ENCODE data around the gene IGF2R.
A peak's percentile ranks its signal among the peaks of the same experiment; 100 is the strongest.

Gene IGF2R

DNA sequence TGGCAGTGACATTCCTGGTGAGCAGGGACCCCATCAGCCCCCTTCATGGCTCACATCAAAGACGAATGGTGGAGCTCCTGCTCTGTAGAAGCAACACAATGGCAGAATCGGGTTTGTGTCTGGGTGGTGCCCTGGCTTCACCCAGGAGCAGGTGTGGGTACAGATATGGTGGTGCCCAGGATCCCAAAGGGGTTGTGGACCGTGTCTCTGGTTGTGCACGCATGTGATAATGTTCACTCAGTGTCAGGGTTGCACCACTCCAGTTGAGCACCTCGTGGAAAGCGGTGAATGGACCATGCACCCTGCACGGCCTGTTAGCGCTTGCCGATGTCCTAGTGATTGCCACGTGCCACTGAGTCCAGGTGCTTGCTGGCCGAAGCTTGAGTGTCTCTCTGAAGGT lies 63.0 kb downstream of the IGF2R start:
- DNase-seq: no peak

DNA sequence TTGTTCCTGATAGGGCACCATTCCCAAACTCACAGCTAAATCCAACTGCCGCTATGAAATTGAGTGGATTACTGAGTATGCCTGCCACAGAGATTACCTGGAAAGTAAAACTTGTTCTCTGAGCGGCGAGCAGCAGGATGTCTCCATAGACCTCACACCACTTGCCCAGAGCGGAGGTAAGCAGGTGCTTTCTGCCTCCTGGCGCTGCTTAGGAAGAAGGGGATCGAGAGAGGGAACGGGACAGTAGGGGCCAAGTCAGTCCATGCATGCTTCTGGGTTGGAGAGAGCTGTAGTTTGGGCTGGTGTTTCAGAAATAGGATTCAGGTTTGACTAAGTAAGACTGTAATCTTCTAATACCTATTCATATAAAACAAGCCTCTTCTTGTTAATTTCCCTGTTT lies 63.7 kb downstream of the IGF2R start:
- DNase-seq: no peak

DNA sequence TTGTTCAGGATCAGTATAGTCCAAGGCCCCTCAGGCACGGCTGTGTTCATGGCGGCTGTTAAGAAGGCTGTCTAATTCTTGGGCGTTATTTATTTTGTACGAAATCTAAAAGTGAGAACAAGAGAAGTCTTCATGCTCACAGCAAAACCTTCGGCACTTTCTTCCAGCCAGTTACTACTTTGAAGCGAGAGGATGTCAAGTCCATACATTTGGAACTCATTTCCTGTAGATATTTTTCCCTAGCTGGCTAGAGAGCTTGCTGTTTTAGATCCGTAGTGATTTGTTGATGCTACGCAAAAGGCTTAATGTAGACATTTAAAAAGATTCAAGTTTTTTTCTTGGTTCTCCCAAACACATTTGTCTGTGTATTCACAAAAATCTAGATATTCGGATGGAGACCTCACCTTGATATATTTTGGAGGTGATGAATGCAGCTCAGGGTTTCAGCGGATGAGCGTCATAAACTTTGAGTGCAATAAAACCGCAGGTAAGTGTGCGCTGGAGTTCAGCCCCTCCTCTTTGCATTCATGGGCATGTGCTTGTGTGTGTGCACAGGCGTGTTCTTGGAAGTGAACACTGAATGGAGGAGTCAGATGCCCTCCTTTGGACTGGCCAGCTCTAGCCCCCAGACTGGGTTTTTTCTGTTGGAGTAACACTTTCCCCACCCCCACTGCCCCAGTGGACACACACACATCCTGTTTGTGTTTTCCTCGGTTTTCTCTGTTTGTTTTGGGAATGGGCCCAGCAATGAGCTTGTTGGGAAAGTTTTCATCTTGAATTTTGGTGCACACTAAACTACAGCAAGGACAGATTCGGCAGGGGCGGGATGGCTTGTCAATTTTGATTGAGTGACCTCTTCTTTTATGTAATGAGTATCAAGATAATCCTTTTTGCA lies 65.4 kb downstream of the IGF2R start:
- peak; percentile 38 for DNase-seq

DNA sequence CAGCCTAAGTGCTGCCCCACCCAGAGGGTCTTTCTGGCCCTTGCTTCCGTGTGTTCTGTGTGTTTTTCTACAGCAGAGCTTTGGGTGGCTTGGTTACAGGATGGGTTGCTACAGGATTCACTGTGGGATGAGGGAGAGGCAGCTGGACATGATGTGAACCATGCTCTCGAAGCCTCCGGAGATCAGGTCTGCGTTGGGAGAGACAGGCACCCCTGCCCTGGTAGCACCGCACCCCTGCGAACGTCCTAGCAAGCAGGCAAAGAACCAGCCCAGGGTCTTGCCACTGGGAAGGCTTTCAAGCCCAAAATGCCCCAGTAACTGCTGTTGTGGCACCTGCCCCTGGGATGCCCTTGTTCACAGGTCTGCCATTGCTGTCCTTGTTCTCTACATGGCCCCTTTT lies 66.4 kb downstream of the IGF2R start:
- no peak for DNase-seq

DNA sequence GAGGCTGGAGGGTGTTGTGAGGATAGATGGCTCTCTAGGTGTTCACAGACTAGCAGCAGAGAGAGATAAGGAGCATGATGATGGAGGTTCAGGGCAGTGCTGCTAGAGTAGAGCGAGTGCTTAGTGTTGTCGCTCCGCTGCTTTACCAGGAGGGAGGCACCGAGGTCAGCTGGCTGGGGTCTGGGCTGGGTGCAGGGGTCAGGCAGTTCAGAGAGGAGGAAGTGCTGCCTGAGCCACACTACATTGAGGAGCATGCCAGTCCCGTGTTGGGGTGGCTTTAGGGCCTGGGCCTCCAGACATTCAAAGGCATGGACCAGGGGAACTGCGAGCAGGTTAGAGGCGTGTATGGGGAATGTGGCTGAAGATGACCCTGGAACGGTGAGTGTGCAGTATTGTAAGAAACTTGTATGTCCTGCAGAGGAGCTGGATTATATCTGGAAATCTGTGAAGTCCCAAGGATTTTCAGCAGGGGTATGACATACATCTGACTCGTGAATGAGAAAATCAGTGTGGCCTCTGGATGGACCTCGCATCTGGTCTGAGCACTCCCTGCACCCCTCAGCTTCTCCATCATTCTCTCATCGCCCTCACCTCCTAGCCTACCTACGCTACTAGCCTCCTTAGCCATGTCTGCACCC lies 66.9 kb downstream of the IGF2R start:
- no peak for DNase-seq

DNA sequence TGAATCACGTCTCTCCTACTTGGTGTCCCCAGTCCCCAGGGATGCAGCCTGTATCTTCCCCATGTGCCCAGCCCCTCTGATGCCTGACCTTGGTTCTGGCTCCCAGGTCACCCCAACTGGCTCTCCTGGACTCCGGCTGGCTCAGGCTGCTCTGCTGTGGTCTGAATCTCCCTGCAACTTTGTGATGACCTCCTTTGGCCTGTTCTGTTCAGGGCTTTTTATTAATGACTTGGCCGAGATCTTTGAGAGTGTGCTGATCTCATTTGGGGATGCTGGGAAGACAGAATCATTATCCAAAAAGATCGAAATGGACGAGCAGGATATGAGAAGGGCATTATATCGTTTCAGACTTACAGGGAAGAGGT lies 67.4 kb downstream of the IGF2R start:
- no peak for DNase-seq

DNA sequence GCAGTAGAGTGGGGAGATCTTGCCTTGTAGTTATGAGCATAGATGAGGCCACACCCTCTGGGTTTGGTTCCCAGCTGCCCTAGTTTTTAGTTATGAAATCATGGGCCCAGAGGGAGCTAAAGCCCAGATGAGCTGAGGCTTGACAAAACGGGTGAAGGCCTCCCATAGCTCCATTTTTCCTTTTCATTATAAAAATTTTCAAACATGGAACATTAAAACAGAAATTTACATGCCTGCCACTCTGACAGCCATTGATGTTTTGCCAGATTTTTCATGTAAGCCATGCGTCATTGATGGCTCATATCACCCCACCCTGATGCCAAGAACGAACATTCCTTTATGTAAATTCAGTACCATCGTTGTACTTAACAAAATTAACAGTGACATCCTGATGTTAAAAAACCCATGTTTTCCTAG lies 67.9 kb downstream of the IGF2R start:
- DNase-seq: peak; percentile 69

DNA sequence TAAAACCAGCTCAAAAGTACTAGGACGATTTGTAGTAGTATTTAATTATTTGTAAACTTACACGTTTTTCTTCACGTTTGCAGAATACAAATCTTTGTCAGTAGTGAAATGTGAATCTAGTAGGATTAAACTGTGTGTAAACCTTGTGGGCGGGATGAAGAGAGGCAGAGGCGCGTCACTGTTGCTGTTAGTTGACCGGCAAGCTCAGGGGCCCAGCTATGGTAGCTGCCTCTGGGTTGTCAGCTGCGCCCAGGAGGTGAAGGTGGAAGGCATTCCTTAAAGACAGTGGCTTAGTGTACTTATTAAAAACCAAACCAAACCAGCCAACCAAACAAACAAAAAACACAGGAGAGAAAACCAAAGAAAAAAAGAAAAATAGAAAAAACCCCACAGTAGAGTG lies 69.6 kb downstream of the IGF2R start:
- DNase-seq: no peak

DNA sequence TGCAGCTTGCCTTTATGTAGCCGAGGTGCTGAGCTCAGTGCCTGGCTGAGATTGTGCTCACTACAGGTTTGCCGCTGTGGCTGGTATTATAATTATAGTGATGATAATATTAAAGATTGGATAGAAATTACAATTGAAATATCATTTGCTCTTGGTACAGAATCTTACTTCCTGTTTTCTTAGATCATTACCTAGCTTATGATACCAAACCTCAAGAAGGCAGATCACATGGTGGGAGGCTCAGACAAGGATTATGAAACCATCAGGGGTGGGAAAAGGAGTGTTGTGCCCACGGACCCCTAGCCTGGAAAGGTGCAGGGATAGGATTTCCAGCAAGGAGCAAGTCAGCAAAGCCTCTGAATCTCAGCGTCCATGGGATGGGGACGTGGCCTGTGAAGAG lies 70.6 kb downstream of the IGF2R start:
- DNase-seq: no peak

DNA sequence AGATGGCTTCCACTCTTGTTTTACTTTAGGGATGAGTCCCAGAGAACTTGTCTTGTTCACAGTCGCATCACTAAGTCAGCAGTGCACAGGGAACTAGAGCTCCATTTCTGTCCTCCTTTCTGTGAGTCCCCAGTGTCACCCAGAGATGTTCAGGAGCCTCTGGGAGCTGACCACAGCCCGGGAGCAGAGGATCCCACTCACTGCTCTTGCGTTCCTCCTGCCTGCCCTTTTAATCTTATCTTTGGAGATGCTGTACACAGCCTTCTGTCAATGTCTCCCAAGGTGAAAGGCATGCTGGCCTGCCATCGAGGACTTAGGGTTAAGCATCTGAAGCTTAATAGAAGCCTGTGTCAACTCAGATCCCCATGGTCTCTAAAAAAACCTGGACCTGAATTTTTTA lies 71.2 kb downstream of the IGF2R start:
- no peak for DNase-seq

DNA sequence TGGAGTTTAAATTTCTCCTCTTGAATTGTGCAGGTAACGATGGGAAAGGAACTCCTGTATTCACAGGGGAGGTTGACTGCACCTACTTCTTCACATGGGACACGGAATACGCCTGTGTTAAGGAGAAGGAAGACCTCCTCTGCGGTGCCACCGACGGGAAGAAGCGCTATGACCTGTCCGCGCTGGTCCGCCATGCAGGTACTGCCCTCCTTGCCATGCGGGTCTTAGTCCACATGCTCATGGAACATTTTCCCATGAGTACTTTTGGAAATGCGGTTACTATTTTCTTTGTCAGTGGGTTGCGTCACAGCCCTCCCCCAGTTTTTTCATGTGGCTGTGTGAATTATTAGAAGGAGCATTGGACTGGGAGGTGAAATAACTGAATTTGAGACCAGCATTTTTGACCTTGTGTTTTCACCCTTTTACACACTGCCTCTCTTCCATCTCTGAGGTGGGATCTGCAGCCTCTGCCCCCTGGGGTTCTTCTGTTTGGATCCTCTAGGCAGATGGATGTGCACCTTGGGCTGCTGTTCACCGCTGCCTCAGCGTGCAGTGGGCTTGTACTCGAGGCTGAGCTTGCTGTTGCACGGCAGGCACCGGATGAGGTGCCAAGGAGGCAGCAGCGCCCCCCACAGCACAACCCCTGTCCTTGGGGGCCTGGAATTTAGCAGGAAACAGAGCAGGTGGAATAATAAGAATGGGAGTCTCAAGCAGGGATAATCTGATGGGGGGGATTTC lies 71.8 kb downstream of the IGF2R start:
- DNase-seq: no peak

DNA sequence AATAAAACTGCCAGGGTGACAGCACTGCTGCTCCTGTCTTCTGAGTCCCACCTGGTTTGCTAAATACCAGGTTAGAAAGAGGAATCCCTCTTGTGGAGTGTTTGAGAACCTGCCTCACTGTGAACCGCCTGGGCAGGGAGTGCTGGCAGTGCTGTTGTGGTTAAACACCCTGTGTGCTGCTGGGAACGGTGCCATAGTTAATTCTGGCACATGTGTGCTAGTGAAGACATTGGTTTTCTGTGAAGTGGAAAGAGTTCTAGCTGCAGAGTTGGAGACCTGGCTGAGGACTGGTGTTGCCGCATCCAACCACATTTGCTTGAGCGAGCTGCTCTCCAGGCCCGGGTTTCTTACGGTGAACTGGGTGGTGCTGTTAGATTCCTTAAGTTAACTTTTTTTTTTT lies 72.7 kb downstream of the IGF2R start:
- peak; percentile 84 for DNase-seq

DNA sequence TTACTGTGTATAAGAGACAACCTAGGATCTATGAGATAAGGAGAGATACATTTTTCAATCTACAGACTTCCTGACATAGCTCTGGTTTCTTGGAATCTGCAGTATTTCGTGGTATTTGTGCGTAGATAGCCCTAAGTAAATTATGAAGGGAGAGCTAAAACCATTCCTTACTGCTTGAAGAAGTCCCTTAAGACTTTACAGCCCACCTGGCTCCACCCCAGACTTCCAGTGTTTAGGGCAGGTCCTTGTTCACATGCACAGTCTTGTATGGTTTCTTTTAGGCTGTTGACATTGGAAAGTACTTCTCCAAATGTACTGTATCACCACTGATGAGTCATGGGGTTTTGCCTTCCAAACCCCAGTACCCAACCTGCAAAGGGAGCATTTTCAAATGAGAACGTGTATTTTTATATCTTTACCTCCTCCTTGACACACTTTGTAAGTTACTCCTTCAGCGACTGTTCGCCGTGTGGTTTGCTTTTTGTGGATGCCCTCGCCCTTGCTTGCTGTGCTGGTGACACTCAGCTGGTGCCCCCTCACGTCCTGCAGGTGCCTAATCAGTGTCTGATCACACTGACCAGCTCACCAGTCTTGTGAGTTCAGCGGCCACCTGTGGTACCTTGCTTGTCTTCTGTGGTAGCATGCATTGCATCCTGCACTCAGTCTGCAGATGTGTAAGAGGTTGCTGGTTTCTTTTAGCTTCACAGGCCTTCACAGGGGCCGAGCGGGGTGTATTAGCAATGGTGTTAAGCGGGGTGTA lies 73.3 kb downstream of the IGF2R start:
- DNase-seq: peak; percentile 67

DNA sequence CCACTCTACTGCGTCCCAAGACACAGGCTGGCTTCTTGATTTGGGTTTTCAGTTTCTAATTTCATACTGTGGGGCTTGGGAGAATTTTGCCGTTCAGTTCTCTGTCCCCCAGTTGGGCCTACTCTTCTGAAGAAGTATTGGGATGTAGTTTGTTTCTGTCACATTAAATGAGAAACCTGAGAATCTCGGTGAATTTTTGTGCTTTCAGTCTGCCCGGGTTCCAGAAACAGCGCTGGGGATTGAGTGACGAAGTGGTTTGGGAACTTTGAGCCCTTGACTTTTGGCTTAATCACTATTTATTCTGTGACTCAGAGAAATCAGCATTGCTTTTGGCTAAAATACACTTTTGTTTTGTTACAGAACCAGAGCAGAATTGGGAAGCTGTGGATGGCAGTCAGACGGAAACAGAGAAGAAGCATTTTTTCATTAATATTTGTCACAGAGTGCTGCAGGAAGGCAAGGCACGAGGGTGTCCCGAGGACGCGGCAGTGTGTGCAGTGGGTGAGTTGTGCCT lies 74.0 kb downstream of the IGF2R start:
- no peak for DNase-seq

DNA sequence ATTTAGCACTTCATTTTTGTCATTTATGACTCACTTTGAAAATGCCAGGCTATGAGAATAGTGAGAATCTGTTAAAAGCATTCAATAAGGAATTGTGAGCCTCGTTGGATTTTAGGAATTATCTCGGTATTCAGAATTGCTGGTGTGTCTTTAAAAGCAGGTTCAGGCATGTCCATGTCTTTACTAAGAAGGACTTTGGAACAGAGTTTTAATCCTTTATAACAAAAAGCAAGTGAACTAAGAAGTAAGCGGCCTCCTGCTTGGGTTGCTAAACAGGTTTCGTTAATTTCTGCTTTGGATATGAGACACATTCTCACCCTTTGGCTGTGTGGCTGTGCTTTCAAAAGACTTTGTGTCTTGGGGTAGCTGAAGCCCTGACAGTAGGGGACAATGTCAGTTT lies 74.9 kb downstream of the IGF2R start:
- no peak for DNase-seq

DNA sequence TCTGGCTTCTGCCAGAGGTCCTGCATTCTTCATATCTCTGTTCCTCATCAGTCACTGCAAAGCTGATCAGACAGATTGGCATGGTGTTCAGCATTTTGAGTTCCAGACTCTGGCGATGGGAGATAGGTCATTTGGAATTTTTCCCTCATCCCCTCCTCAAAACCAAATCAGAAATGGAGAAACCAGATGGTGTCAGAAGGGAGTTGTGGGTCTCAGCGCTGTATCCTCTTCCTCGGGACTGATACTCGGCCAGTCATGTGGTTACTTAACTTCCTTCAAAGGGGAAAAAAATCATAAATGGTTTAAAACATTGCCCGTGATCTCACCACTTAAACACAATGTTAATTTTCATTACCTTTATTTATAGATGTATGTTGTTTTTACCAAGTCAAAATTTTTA lies 75.8 kb downstream of the IGF2R start:
- DNase-seq: no peak

DNA sequence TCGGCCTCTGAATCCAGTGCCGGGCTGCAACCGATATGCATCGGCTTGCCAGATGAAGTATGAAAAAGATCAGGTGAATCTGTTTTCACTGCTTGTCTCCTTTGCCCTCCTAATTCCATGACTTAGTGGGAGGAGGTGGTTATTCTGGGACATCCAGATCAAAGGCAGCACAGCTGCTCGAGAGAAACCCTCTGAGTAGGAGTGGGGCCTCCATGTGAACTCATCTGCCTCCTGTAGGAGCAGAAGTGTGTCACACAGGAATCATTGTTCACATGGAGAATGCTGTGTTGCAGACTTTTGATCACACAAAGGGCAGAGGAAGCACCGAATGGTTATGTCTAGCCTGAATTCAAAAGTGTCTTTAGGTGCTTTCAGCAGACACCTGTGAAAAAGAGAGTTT lies 79.6 kb downstream of the IGF2R start:
- DNase-seq: no peak

DNA sequence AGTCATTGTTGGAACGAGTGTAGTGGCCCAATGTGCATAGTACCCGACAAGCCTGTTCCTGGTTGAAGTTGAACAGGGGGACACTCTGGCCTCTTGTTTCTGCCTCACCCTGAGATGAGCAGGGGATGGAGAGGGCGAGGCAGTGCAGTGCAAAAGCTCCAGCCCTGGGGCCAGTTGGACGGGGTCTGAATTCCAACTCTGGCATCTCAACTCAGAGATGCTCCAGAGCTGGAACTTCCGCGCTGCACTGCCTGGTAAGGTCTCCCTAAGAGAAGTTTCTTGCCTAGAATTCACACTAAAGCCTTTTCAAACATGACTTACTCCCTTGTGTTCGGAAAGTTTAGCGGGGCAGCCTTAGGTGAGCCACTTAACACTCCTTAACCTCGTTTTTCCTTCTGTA lies 80.5 kb downstream of the IGF2R start:
- DNase-seq: no peak

DNA sequence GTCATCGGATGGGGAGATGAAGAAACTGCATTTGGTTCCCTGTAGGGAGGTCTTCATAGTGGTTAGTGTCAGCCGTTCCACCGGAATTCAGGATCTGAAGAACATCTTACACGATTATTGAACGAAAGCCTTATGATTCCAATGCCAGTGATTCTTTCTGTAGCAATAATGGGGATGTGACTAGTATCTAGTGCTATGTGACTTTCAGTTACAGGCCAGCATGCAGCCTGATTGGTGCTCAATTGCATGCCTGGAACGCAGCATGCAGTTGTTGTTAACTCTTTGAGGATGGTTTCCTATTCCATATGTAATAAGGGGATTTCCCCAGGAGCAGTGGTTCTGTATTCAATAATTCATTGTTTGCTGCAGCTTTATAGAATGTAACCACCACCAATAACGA lies 81.1 kb downstream of the IGF2R start:
- DNase-seq: no peak

DNA sequence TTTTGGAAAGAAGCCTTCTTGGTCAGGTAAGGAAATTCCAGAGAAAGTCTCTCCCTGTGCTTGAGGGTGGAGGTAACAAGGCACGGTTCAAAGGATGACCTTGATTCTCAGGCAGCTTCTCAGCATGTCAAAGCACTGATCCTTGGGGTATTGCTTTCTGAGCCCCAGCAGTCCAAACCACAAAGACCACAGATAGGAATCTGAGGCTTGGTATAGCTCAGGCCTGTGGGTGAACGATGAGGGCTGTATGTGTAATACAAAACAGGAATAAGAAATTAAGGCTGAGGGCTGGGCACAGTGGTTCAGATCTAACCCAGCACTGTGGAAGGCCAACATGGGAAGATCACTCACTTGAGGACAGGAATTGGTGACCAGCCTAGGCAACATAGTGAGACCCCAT lies 82.5 kb downstream of the IGF2R start:
- no peak for DNase-seq

DNA sequence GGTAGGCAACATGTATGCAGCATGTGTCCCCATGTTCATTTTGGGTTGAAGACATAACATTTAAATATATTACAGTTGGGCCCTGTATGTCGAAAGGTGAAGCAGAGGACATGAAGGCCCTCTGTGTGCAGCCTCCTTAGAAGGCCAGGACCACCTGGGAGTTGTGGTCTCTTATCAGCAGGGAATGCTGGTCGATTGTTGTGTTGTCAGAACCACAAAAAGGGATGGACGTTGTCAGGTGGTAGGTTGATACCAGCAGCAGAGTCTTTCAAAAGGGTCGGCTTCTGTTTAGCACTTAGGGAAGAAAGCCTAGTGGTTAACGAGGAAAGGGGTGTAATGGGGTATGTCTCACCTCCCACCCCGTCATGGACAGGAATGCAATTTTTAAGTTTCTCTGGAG lies 85.4 kb downstream of the IGF2R start:
- DNase-seq: no peak

DNA sequence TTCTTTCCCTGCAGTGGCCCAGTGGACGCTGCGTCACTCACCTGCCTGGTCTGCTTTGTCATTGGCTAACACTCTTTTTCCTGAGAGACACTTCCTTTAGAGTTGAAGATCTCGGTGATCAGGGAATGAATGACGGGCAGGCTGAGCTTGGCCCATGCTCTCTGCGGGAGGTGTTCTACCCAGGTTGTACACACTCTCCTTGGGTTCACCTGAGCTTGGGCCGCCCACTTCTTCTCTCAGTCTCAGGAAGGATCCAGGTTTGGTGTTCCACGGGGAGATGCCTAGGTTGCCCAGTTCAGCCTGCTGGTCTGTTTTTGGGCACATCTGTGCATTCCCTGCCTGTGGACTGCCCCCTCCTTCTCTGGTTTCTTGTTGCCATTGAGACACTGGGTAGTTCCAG lies 86.0 kb downstream of the IGF2R start:
- no peak for DNase-seq

DNA sequence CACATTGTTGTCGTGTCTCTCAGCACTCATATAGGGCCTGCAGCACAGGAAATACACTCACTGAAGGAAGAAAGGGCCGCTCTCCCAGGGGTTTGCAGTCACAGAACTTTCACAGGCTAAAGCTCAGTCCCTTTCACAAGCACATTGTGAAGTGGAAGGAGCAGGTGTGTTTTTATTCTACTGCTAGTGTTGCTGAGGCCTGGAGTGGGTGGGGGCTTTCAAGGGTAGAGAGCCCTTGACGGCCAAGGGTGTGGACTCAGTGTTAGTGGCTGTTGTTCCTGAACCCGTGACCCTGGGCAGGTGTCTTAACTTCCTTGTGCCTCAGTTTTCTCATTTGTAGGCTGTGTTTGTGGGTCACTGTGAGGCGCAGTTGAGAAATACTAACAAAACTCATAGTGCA lies 86.5 kb downstream of the IGF2R start:
- DNase-seq: no peak

Measured in fibroblast of upper back skin (primary cell).